Pericardium fibroblast (primary cell): Measurements from ENCODE around the gene NPHP3. TPM values are rescaled to one million over a fixed set of nuclear protein-coding genes. Genes with fewer than 3 reads are reported as not detected.

ENCODE experiments used
- total RNA-seq: library from RNA; depleted of rRNA; stranded (reverse); fragments of >200 nt; gene quantifications from 2 replicates; pipeline ENCODE4 v1.2.3, GENCODE V29; 2015

Gene NPHP3
- total RNA-seq: 24.3 and 25.0 TPM in 2 replicates

GRCh38 chr3:132722165-132723023 lies at the start of gene NPHP3:
NPHP3 (minus strand) TSS chr3:132722409; CDS start chr3:132722355, 54 bp downstream.

DNA sequence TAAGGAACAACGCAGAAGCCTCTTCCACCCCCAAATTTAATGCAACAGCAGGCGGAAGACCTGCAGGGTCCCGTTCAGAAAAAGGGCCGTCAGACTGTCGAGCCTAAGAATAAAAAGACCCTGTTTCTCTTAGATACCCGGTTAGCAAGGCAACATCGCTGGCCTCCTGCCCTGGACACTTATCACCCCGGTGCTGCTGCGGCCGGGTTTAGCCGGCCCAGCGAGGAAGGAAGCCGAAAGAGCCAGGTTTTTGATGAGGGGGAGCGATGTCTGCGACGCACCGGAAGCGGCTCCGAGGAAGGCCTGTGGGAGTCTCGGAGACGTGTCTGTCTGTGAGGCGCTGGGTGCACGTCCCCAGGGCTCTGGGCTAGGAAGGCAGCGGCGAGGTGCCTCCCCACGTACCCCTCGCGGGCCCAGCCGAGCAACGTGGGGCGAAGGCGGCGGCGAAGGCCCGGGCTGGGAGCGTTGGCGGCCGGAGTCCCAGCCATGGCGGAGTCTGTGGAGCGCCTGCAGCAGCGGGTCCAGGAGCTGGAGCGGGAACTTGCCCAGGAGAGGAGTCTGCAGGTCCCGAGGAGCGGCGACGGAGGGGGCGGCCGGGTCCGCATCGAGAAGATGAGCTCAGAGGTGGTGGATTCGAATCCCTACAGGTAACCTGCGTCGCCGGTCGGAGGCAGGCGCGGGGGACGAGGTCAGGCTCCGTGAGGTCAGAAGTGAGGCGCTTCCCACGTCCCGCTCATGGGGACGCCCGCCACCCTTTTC lies 62.0 kb downstream of the NPHP3 start, which contains the start of gene UBA5:
TSS of gene UBA5 (plus strand) at position 278 of the 759 bp plus-strand sequence. CDS start at position 487, 209 bp downstream.

DNA sequence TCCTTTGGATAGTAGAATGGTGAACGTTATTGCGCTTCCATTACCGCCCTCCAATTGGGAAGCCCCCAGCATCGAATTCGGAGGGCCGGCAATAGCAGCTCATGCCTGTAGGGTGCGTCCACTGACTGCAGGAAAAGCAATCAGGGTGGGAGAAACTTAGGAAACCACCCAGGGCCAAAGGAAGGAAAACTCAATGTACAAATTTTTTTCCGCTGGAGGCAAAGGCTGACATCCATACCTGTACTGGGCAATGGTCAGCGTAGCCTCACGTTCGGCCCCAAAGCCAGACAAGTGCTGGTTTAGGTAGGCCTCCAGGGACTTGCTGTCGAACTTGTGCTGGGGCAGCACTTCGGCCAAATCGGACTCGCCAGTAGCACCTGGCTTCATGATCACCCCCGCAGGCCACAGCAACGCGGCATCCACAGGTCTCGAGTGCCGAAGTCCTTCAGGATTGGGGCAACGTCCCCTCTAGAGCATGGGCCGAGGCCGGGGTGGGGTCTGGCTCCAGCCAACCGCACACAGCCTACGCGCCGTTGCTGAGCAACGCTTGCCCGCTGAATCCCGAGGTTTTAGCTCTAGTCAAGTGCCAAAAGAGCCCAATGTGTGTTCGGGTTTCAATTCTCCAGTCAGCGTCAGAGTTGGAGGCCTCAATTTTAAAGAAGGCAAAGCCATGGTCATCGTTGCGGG lies 62.7 kb downstream of the NPHP3 start, which contains the start of gene ACAD11:
TSS of gene ACAD11 (minus strand) at position 445 of the 687 bp plus-strand sequence. CDS start at position 387, 58 bp downstream.

Other genes with a start within 250 kb of the NPHP3 start
- gene ACKR4, start 125.1 kb downstream of the NPHP3 start, total RNA-seq: 0.23 TPM in 1 of 2 replicates, not detected in the other
- gene ACAD11, start 62.6 kb downstream of the NPHP3 start, total RNA-seq: 14.9 and 19.0 TPM in 2 replicates
- 19.8 and 27.9 TPM in 2 replicates for gene UBA5, start 62.1 kb downstream of the NPHP3 start, total RNA-seq